A549 (cell line): Measurements from ENCODE around the gene FAM20A.

Source experiments
- CEBPB ChIP-seq, 2 experiments: fragments of >200 bp in 1 of 2; sonication (Bioruptor Twin) in 1 of 2; formaldehyde crosslinking in 1 of 2; IDR thresholded peaks; 2 replicates each; pipeline ENCODE4 v1.6.1; 2012 to 2016
- TF ChIP-seq, protein P1 (sequence below): fragments of >200 bp; sonication (Bioruptor Twin); formaldehyde crosslinking; IDR thresholded peaks from 3 replicates; pipeline ENCODE4 v1.5.1; 2016

DNA sequence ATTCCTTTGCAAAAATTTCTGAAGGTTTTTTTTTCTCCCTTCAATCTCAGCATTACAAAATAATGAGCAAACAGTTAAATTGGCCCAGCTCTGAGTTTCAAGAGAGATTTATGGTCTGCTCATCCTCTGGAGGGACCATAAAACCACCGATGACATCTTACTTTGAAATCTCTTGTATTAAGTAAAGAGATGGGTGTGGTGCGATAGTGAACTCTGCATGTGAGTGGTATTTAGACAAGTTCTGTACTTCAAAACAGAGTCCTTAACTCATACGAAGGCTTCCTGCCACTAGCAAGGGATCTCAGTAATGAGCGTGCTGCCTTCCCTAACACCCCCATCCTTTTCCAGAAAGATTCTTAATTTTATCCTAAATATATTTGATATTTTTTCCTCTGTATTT is 2.1 kb downstream of the FAM20A start:
- TF ChIP-seq, protein P1, sequence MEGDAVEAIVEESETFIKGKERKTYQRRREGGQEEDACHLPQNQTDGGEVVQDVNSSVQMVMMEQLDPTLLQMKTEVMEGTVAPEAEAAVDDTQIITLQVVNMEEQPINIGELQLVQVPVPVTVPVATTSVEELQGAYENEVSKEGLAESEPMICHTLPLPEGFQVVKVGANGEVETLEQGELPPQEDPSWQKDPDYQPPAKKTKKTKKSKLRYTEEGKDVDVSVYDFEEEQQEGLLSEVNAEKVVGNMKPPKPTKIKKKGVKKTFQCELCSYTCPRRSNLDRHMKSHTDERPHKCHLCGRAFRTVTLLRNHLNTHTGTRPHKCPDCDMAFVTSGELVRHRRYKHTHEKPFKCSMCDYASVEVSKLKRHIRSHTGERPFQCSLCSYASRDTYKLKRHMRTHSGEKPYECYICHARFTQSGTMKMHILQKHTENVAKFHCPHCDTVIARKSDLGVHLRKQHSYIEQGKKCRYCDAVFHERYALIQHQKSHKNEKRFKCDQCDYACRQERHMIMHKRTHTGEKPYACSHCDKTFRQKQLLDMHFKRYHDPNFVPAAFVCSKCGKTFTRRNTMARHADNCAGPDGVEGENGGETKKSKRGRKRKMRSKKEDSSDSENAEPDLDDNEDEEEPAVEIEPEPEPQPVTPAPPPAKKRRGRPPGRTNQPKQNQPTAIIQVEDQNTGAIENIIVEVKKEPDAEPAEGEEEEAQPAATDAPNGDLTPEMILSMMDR, result no peak
- TF ChIP-seq CEBPB (IDR thresholded peaks at IDR 0.05), result no peak
